ENCODE data around the gene ABRAXAS1.

The ABRAXAS1 gene

DNA sequence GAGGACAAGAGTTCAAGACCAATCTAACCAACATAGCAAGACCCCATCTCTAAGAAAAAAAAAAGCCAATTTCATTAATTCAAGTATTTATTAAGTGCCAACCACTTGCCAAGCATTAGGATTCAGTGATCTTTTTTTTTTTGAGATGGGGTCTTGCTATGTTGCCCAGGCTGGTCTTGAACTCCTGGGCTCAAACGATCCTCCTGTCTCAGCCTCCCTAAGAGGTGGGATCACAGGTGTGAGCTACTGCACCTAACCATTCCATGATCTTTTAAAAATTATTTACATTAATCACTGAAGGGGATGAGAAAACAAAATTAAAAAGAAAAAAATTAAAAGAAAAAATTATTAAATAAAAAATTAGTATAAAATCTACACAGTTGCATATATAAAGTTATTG, 53.7 kb downstream of the ABRAXAS1 start:
- ChIA-PET CTCF (no interaction called here), POLR2A (ENCODE audit: low non-redundant PET) (no interaction called here)
- TF ChIP-seq, protein P1, sequence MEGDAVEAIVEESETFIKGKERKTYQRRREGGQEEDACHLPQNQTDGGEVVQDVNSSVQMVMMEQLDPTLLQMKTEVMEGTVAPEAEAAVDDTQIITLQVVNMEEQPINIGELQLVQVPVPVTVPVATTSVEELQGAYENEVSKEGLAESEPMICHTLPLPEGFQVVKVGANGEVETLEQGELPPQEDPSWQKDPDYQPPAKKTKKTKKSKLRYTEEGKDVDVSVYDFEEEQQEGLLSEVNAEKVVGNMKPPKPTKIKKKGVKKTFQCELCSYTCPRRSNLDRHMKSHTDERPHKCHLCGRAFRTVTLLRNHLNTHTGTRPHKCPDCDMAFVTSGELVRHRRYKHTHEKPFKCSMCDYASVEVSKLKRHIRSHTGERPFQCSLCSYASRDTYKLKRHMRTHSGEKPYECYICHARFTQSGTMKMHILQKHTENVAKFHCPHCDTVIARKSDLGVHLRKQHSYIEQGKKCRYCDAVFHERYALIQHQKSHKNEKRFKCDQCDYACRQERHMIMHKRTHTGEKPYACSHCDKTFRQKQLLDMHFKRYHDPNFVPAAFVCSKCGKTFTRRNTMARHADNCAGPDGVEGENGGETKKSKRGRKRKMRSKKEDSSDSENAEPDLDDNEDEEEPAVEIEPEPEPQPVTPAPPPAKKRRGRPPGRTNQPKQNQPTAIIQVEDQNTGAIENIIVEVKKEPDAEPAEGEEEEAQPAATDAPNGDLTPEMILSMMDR (conservative IDR thresholded peaks at IDR 0.05; ENCODE audit: low read depth): no peak
- no peak overlapping the region for H3K27ac ChIP-seq
- DNase-seq (ENCODE audit: low spot score): no peak

DNA sequence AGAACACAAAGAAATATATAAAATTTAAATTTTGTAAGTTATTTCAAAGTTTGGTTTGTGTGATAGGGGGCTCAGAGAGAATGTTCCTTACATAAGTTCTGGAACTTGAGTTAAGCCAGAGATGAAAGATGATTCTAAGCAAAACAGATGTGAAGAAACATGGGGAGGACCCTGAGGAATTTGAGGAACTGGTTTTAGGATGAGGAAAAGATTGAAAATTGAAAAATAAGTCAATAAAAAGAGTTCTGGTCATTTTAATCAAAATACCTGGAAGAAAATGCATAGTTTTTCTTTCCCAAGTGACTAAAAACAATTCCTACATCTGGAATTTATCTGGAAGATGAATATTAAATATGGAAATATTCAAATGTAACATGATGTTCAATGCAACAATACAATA, 66.7 kb downstream of the ABRAXAS1 start:
- ChIA-PET POLR2A (ENCODE audit: low non-redundant PET) (no interaction called here), CTCF (interaction anchor here (0.9 to 1.0 kb wide), 2 partner anchors 10 to 19 kb away, joined by 3 to 6 read pairs; no protein-coding TSS in a partner anchor)
- TF ChIP-seq, protein P1 (conservative IDR thresholded peaks at IDR 0.05; ENCODE audit: low read depth): no peak
- no peak for DNase-seq (ENCODE audit: low spot score)
- no peak overlapping the region for H3K27ac ChIP-seq

DNA sequence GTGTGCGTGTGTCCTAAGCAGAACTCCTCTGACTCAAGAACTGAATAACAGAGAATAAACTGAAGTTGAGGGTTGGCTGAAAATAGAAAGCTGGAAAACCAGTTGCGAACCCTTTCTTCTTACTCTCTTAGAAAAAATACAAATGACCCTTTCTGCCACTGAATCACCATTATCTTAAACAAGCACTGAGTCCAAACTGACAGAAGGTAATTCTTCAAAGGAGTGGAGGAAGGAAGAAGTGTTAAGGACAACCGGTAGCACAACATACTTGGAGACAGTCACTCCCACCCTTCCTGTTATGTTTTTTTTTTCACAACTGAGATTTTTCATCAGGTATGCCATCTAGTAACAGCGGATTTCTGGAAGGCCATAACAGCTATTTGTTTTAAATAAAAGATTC, 67.3 kb downstream of the ABRAXAS1 start:
- CTCF ChIA-PET: no interaction called here
- H3K27ac ChIP-seq: no peak overlapping the region
- TF ChIP-seq, protein P1 (conservative IDR thresholded peaks at IDR 0.05; ENCODE audit: low read depth): no peak
- POLR2A ChIA-PET (ENCODE audit: low non-redundant PET): no interaction called here
- no peak for DNase-seq (ENCODE audit: low spot score)

DNA sequence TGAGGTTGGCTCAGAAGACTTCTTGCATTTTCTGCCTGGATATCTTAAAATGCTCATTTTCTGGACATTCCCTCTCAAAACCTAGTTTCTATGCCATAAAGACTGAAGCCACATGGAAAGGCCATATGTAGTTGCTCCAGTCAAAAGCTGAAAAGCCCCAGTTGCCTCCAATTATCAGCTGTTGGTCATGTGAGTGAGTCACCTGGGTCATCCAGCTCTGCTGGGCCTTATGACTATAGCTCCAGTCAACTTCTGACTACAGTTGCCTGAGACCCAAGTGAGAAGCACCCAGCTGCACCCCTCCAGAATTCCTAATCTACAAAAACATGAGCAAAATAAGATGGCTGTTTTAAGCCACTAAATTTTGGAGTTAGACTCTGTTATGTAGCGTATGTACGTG, 71.2 kb downstream of the ABRAXAS1 start:
- no peak overlapping the region for H3K27ac ChIP-seq
- POLR2A ChIA-PET (ENCODE audit: low non-redundant PET): no interaction called here
- TF ChIP-seq, protein P1 (conservative IDR thresholded peaks at IDR 0.05; ENCODE audit: low read depth): no peak
- CTCF ChIA-PET: interaction anchor here (0.6 kb wide), 1 partner anchor 1872 kb away, joined by 3 read pairs; no protein-coding TSS in a partner anchor
- no peak for DNase-seq (ENCODE audit: low spot score)
